Stimulated activated CD4-positive, alpha-beta T cell treated with anti-CD3 and anti-CD28 coated beads, Interleukin-15, amount 100 ng/mL, for 24 hours (primary cell): Measurements from ENCODE around the gene FHAD1.
A peak's percentile ranks its signal among the peaks of the same experiment; 100 is the strongest.

Experiments used
- DNase-seq: peaks from one replicate; pipeline ENCODE4 v3.0.0-alpha.2; 2020

The FHAD1 gene

GRCh38 chr1:15246960-15247614 lies at the start of gene FHAD1:
TSS of gene FHAD1 (plus strand) at chr1:15247223. CDS start at chr1:15251785, 4,562 bp downstream.
- DNase-seq = peak; percentile 65

GRCh38 chr1:15197591-15198447 lies 49.2 kb upstream of the FHAD1 start:
- no peak for DNase-seq

GRCh38 chr1:15198684-15199083 lies 48.3 kb upstream of the FHAD1 start:
- no peak for DNase-seq

- DNase-seq = no peak
Observed at GRCh38 chr1:15201221-15201620, 45.8 kb upstream of the FHAD1 start.

GRCh38 chr1:15201849-15202551 lies 45.0 kb upstream of the FHAD1 start:
- DNase-seq = no peak

GRCh38 chr1:15204931-15205330 lies 42.1 kb upstream of the FHAD1 start:
- DNase-seq = no peak

- no peak for DNase-seq
Observed at GRCh38 chr1:15205586-15206346, 41.3 kb upstream of the FHAD1 start.

GRCh38 chr1:15206418-15207030 lies 40.5 kb upstream of the FHAD1 start:
- no peak for DNase-seq

GRCh38 chr1:15207031-15207828 lies 39.8 kb upstream of the FHAD1 start:
- no peak for DNase-seq

GRCh38 chr1:15207829-15208429 lies 39.1 kb upstream of the FHAD1 start:
- no peak for DNase-seq

- no peak for DNase-seq
Observed at GRCh38 chr1:15210651-15211375, 36.2 kb upstream of the FHAD1 start.

GRCh38 chr1:15211424-15211823 lies 35.6 kb upstream of the FHAD1 start:
- no peak for DNase-seq

- no peak for DNase-seq
Observed at GRCh38 chr1:15212216-15212953, 34.6 kb upstream of the FHAD1 start.

- DNase-seq = no peak
Observed at GRCh38 chr1:15212954-15213291, 34.1 kb upstream of the FHAD1 start.

GRCh38 chr1:15213341-15213821 lies 33.6 kb upstream of the FHAD1 start:
- no peak for DNase-seq

GRCh38 chr1:15214527-15214926 lies 32.5 kb upstream of the FHAD1 start:
- DNase-seq = no peak

GRCh38 chr1:15215116-15215515 lies 31.9 kb upstream of the FHAD1 start:
- no peak for DNase-seq

GRCh38 chr1:15217654-15218053 lies 29.4 kb upstream of the FHAD1 start:
- no peak for DNase-seq
